Measurements from ENCODE around the gene BLTP3A.

The BLTP3A gene

DNA sequence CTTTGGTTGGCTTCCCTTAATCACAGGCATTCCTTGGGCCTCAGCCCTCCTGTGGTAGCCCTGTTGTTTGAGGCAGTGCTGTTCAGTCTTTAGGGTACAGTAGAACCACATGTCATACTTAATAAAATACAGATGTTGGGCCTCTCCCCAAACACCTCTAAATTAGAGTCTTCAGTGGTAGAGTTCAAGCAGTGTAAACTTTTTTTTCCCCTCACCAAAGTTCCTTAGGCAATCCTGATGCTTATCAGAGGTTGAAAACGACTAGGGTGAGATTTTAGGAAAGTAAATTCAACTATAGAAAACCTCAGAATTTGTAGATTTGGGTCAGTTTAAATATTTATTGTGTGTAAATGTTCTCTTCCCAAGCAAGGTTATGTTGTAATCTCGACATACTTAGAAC is 44.6 kb downstream of the BLTP3A start:
- no peak for TF ChIP-seq MYC (IDR thresholded peaks at IDR 0.05; ENCODE audit: low read depth, low read length)
- TF ChIP-seq, protein P1, sequence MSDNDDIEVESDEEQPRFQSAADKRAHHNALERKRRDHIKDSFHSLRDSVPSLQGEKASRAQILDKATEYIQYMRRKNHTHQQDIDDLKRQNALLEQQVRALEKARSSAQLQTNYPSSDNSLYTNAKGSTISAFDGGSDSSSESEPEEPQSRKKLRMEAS (IDR thresholded peaks at IDR 0.05; ENCODE audit: low read depth, low read length): no peak
- TF ChIP-seq POLR2A (IDR thresholded peaks at IDR 0.05; ENCODE audit: extremely low read depth, insufficient read length): no peak
- no peak for TF ChIP-seq CTCF (IDR thresholded peaks at IDR 0.05; ENCODE audit: low read depth, low read length)
- DNase-seq (ENCODE audit: low read depth): no peak

DNA sequence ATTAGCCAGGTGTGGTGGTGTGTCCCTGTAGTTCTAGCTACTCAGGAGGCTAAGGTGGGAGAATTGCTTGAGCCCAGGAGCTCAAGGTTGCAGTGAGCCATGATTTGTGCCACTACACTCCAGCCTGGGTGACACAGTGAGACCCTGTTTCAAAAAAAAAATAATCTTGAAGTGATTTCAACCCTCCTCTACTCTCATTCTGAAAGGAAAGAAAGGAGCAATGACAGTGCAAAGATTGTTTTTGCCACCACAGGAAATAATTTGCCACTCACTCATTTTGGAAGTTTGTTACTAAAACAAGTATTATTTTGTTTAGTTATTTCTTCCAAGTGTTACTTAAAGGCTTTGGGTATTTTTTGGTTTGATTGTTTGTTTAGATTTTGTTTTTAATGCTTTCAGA is 45.6 kb downstream of the BLTP3A start:
- TF ChIP-seq, protein P1 (IDR thresholded peaks at IDR 0.05; ENCODE audit: low read depth, low read length): no peak
- TF ChIP-seq CTCF (IDR thresholded peaks at IDR 0.05; ENCODE audit: low read depth, low read length) (no peak), MYC (IDR thresholded peaks at IDR 0.05; ENCODE audit: low read depth, low read length) (no peak), POLR2A (IDR thresholded peaks at IDR 0.05; ENCODE audit: extremely low read depth, insufficient read length) (no peak)
- H3K4me3 ChIP-seq (ENCODE audit: low read depth, low read length): no peak overlapping the region
- DNase-seq (ENCODE audit: low read depth): no peak

More for the DNA sequence above, 44.6 kb downstream of the BLTP3A start:
- H3K4me3 ChIP-seq (ENCODE audit: low read depth, low read length): no peak overlapping the region

- no peak for DNase-seq (ENCODE audit: low read depth)
- no peak for TF ChIP-seq MYC (IDR thresholded peaks at IDR 0.05; ENCODE audit: low read depth, low read length)
- TF ChIP-seq POLR2A (IDR thresholded peaks at IDR 0.05; ENCODE audit: extremely low read depth, insufficient read length): no peak
- TF ChIP-seq, protein P1 (IDR thresholded peaks at IDR 0.05; ENCODE audit: low read depth, low read length): no peak
- no peak for TF ChIP-seq CTCF (IDR thresholded peaks at IDR 0.05; ENCODE audit: low read depth, low read length)
- H3K4me3 ChIP-seq (ENCODE audit: low read depth, low read length): no peak overlapping the region
Measured at GRCh38 chr6:34839666-34840352, 47.9 kb downstream of the BLTP3A start.
